WI38 (cell line): ENCODE data around the gene SLC6A13.

Source experiments
- H3K4me3 ChIP-seq: 2 replicates; pipeline ENCODE4 v1.5.1; 2011; ENCODE audit warnings: low read depth, mild to moderate bottlenecking, control low read depth, low read length
- CTCF ChIP-seq: IDR thresholded peaks from 2 replicates; pipeline ENCODE4 v1.5.1; 2012; ENCODE audit warnings: low read depth, mild to moderate bottlenecking, control low read depth, low read length

Gene SLC6A13

GRCh38 chr12:212715-213526 lies 49.7 kb downstream of the SLC6A13 start:
- no peak overlapping the region for H3K4me3 ChIP-seq
- TF ChIP-seq CTCF: no peak

- no peak for TF ChIP-seq CTCF
- no peak overlapping the region for H3K4me3 ChIP-seq
Measured at GRCh38 chr12:212415-212714, 50.3 kb downstream of the SLC6A13 start.

- no peak overlapping the region for H3K4me3 ChIP-seq
- no peak for TF ChIP-seq CTCF
Measured at GRCh38 chr12:211639-212414, 50.8 kb downstream of the SLC6A13 start.

GRCh38 chr12:211142-211465 lies 51.5 kb downstream of the SLC6A13 start:
- no peak overlapping the region for H3K4me3 ChIP-seq
- TF ChIP-seq CTCF: no peak

- no peak overlapping the region for H3K4me3 ChIP-seq
- no peak for TF ChIP-seq CTCF
Measured at GRCh38 chr12:210277-211141, 52.1 kb downstream of the SLC6A13 start.

GRCh38 chr12:209851-210250 lies 52.8 kb downstream of the SLC6A13 start:
- H3K4me3 ChIP-seq: no peak overlapping the region

More at GRCh38 chr12:209851-210250, 52.8 kb downstream of the SLC6A13 start:
- no peak for TF ChIP-seq CTCF
